ENCODE results near the gene NFIB. TPM values are rescaled to one million over a fixed set of nuclear protein-coding genes. Genes with fewer than 3 reads are reported as not detected.

Gene NFIB
- total RNA-seq, 2 donors from 2014 or later = 131 to 165 TPM

- Histone ChIP-seq H3K9me3 (no peaks in the 10 kb centered on the region), H3K36me3 (no peaks in the 10 kb centered on the region), H3K4me1 (replicated peaks) (peaks cover 6% of the 10 kb centered on the region), H3K27ac (peak overlapping the region; percentile 98 to 99), H3K4me3 (peak overlapping the region; percentile 73 to 86), H3K27me3 (replicated peaks; ENCODE audit: insufficient read depth) (no peaks in the 10 kb centered on the region)
- intact Hi-C loops (cut with DNase I) = loop anchor here (5.0 to 10.0 kb wide), 4 partner anchors 32 to 220 kb away; no protein-coding TSS in a partner anchor
- DNase-seq (ENCODE audit: low spot score) = peak; percentile 94
- under 1% methylated on average over 31 of the region's 109 CpGs for WGBS
- TF ChIP-seq CTCF (IDR thresholded peaks at IDR 0.05) (peak in 2 of 4 experiments; percentile 15 to 39), POLR2A (IDR thresholded peaks at IDR 0.05) (peak; percentile 64), POLR2AphosphoS5 (IDR thresholded peaks at IDR 0.05) (peak; percentile 63)
These were observed 1.3 kb upstream of the NFIB start for GRCh38 chr9:14314929-14315874.

- WGBS = under 1% methylated on average over 21 of the region's 21 CpGs
- TF ChIP-seq CTCF (IDR thresholded peaks at IDR 0.05) (no peak), POLR2A (IDR thresholded peaks at IDR 0.05) (peak; percentile 72), POLR2AphosphoS5 (IDR thresholded peaks at IDR 0.05) (peak; percentile 78)
- peaks cover 6% of the 10 kb centered on the region for H3K4me1 ChIP-seq (replicated peaks)
These were observed 535 bp upstream of the NFIB start for GRCh38 chr9:14314424-14314928.

GRCh38 chr9:14313378-14313940, 482 bp downstream of the NFIB start:
- Histone ChIP-seq H3K4me3 (peak overlapping the region; percentile 73 to 86), H3K36me3 (no peaks in the 10 kb centered on the region), H3K4me1 (replicated peaks) (peaks cover 6% of the 10 kb centered on the region), H3K9me3 (no peaks in the 10 kb centered on the region), H3K27me3 (replicated peaks; ENCODE audit: insufficient read depth) (no peaks in the 10 kb centered on the region), H3K27ac (peak overlapping the region; percentile 96 to 99)
- intact Hi-C loops (cut with DNase I) = loop anchor here (2.0 to 10.0 kb wide), 4 partner anchors 34 to 283 kb away; no protein-coding TSS in a partner anchor
- TF ChIP-seq POLR2AphosphoS5 (IDR thresholded peaks at IDR 0.05) (no peak), CTCF (IDR thresholded peaks at IDR 0.05) (no peak), POLR2A (IDR thresholded peaks at IDR 0.05) (no peak)
- no peak for DNase-seq (ENCODE audit: low spot score)
- under 1% methylated on average over 33 of the region's 33 CpGs for WGBS

More at GRCh38 chr9:14314424-14314928, 535 bp upstream of the NFIB start:
- intact Hi-C loops (cut with DNase I) = loop anchor here (5.0 to 10.0 kb wide), 3 partner anchors 33 to 220 kb away; no protein-coding TSS in a partner anchor
- Histone ChIP-seq H3K27ac (peak overlapping the region; percentile 96 to 99), H3K36me3 (no peaks in the 10 kb centered on the region), H3K4me3 (peak overlapping the region; percentile 73 to 86), H3K27me3 (replicated peaks; ENCODE audit: insufficient read depth) (no peaks in the 10 kb centered on the region), H3K9me3 (no peaks in the 10 kb centered on the region)
- peak; percentile 88 for DNase-seq (ENCODE audit: low spot score)

GRCh38 chr9:14312719-14313377, 1.1 kb downstream of the NFIB start:
- intact Hi-C loops (cut with DNase I) = loop anchor here (2.0 to 10.0 kb wide), 4 partner anchors 34 to 282 kb away; no protein-coding TSS in a partner anchor
- WGBS = 2% methylated on average over 43 of the region's 56 CpGs
- Histone ChIP-seq H3K27ac (peak overlapping the region; percentile 96 to 99), H3K36me3 (no peaks in the 10 kb centered on the region), H3K4me1 (replicated peaks) (peaks cover 6% of the 10 kb centered on the region), H3K4me3 (peak overlapping the region; percentile 73 to 86), H3K9me3 (no peaks in the 10 kb centered on the region), H3K27me3 (replicated peaks; ENCODE audit: insufficient read depth) (no peaks in the 10 kb centered on the region)
- DNase-seq (ENCODE audit: low spot score) = no peak
- TF ChIP-seq POLR2AphosphoS5 (IDR thresholded peaks at IDR 0.05) (no peak), CTCF (IDR thresholded peaks at IDR 0.05) (no peak), POLR2A (IDR thresholded peaks at IDR 0.05) (no peak)
